HepG2 (cell line): ENCODE results near the gene POLR1D. TPM values are rescaled to one million over a fixed set of nuclear protein-coding genes. Genes with fewer than 3 reads are reported as not detected.

Source experiments
- FOXA3 ChIP-seq: IDR thresholded peaks from 2 replicates; pipeline ENCODE4 v1.6.1; 2016; ENCODE audit warnings: missing genetic modification reagents, missing compliant biosample characterization
- HNRNPL ChIP-seq: fragments of 200-400 bp; formaldehyde crosslinking; IDR thresholded peaks from 2 replicates; pipeline ENCODE4 v1.6.1; 2017; ENCODE audit warnings: mild to moderate bottlenecking, low read depth, low read length
- HOMEZ ChIP-seq: IDR thresholded peaks from 2 replicates; pipeline ENCODE4 v1.6.1; 2016; ENCODE audit warnings: low read depth
- HOXA5 ChIP-seq: sonication (generic); formaldehyde crosslinking; IDR thresholded peaks from 2 replicates; pipeline ENCODE4 v1.4.0; 2020; ENCODE audit warnings: missing genetic modification reagents
- IRF2 ChIP-seq: IDR thresholded peaks from 2 replicates; pipeline ENCODE4 v1.6.1; 2018; ENCODE audit warnings: missing genetic modification reagents, missing compliant biosample characterization
- KDM1A ChIP-seq: IDR thresholded peaks from 2 replicates; pipeline ENCODE4 v1.6.1; 2016; ENCODE audit warnings: missing compliant biosample characterization
- KMT2A ChIP-seq: sonication (generic); formaldehyde crosslinking; IDR thresholded peaks from 2 replicates; pipeline ENCODE4 v1.4.0; 2020; ENCODE audit warnings: missing genetic modification reagents
- MAF1 ChIP-seq: sonication (generic); formaldehyde crosslinking; IDR thresholded peaks from 2 replicates; pipeline ENCODE4 v1.5.0; 2020; ENCODE audit warnings: missing genetic modification reagents, borderline replicate concordance
- MIER2 ChIP-seq: IDR thresholded peaks from 2 replicates; pipeline ENCODE4 v1.6.1; 2016; ENCODE audit warnings: missing biosample characterization, missing genetic modification reagents
- MTERF4 ChIP-seq: sonication (generic); formaldehyde crosslinking; IDR thresholded peaks from 2 replicates; pipeline ENCODE4 v1.8.0; 2023; ENCODE audit warnings: mild to moderate bottlenecking, missing genetic modification reagents
- MXD1 ChIP-seq: sonication (generic); formaldehyde crosslinking; IDR thresholded peaks from 2 replicates; pipeline ENCODE4 v1.4.0; 2020; ENCODE audit warnings: mild to moderate bottlenecking, missing genetic modification reagents
- PHF5A ChIP-seq: IDR thresholded peaks from one replicate; pipeline ENCODE4 v1.6.1; 2018; ENCODE audit warnings: low read depth, missing genetic modification reagents; ENCODE audit not compliant: unreplicated experiment
- POLR2AphosphoS5 ChIP-seq: IDR thresholded peaks from 2 replicates; pipeline ENCODE4 v1.6.1; 2012; ENCODE audit warnings: low read depth, low read length
- RAD21 ChIP-seq: fragments of 450-650 bp; formaldehyde crosslinking; IDR thresholded peaks from 2 replicates; pipeline ENCODE4 v1.5.0; 2020; ENCODE audit warnings: mild to moderate bottlenecking
- RFXANK ChIP-seq: IDR thresholded peaks from 2 replicates; pipeline ENCODE4 v1.6.1; 2016
- SETDB1 ChIP-seq: sonication (generic); formaldehyde crosslinking; IDR thresholded peaks from 2 replicates; pipeline ENCODE4 v1.5.1; 2020; ENCODE audit warnings: missing genetic modification reagents, mild to moderate bottlenecking, borderline replicate concordance
- SNAPC2 ChIP-seq: sonication (generic); formaldehyde crosslinking; IDR thresholded peaks from 2 replicates; pipeline ENCODE4 v1.8.1; 2022; ENCODE audit warnings: mild to moderate bottlenecking, missing genetic modification reagents
- THYN1 ChIP-seq: sonication (generic); formaldehyde crosslinking; IDR thresholded peaks from 2 replicates; pipeline ENCODE4 v1.8.1; 2023; ENCODE audit warnings: low read depth, mild to moderate bottlenecking, moderate library complexity, missing genetic modification reagents, borderline replicate concordance
- ZBTB10 ChIP-seq: sonication (generic); formaldehyde crosslinking; IDR thresholded peaks from 2 replicates; pipeline ENCODE4 v1.4.0; 2020; ENCODE audit warnings: missing genetic modification reagents, borderline replicate concordance
- ZBTB25 ChIP-seq: IDR thresholded peaks from 2 replicates; pipeline ENCODE4 v1.6.1; 2018; ENCODE audit warnings: missing genetic modification reagents
- ZFP1 ChIP-seq: IDR thresholded peaks from 2 replicates; pipeline ENCODE4 v1.6.1; 2016
- ZNF160 ChIP-seq: sonication (generic); formaldehyde crosslinking; IDR thresholded peaks from 2 replicates; pipeline ENCODE4 v1.8.0; 2022; ENCODE audit warnings: mild to moderate bottlenecking, inconsistent platforms, missing genetic modification reagents
- ZNF282 ChIP-seq: fragments of 450-650 bp; IDR thresholded peaks from 2 replicates; pipeline ENCODE4 v1.6.1; 2018; ENCODE audit not compliant: partially characterized antibody
- ZNF746 ChIP-seq: sonication (generic); formaldehyde crosslinking; IDR thresholded peaks from 2 replicates; pipeline ENCODE4 v1.8.0; 2022; ENCODE audit warnings: mild to moderate bottlenecking, missing genetic modification reagents
- ZNF768 ChIP-seq: sonication (generic); formaldehyde crosslinking; IDR thresholded peaks from 2 replicates; pipeline ENCODE4 v1.4.0; 2020; ENCODE audit warnings: missing genetic modification reagents
- ZZZ3 ChIP-seq: sonication (generic); formaldehyde crosslinking; IDR thresholded peaks from 2 replicates; pipeline ENCODE4 v1.4.0; 2020; ENCODE audit warnings: missing genetic modification reagents, mild to moderate bottlenecking, borderline replicate concordance
- polyA plus RNA-seq, 8 experiments: library from polyadenylated mRNA; depleted of rRNA in 3 of 8; stranded (reverse) in 7 of 8; unstranded in 1 of 8; fragments of >200 nt; fragmentation: Illumina TruSeq in 4 of 8; extraction: Trizol in 4 of 8; gene quantifications; 2 replicates each; pipeline versions ENCODE4 v1.2.1 to v1.2.3, GENCODE V29; 2011 to 2016; ENCODE audit warnings: low read depth in 4 of 8, missing spikeins in 1 of 8, mixed read lengths in 1 of 8; ENCODE audit not compliant: insufficient read depth in 1 of 8
- total RNA-seq, 5 experiments: library from RNA; depleted of rRNA; stranded (reverse); fragments of >200 nt; fragmentation: Illumina TruSeq; extraction: Trizol; gene quantifications; 2 replicates each; pipeline ENCODE4 v1.2.3, GENCODE V29; 2016; ENCODE audit warnings: low read depth in 1 of 5

POLR1D gene
- total and polyA plus RNA-seq, 2 of the 13 experiments (the other 11 are each of a cell fraction or from before 2014, with no cell fraction given), result 183 to 490 TPM

- TF ChIP-seq ZBTB10, result no peak
- TF ChIP-seq SETDB1 (CRISPR knock-in tag), result no peak
- no peak for TF ChIP-seq ZNF282
- TF ChIP-seq MAF1 (CRISPR knock-in tag), result no peak
- TF ChIP-seq THYN1 (CRISPR knock-in tag), result no peak
- TF ChIP-seq PHF5A (CRISPR knock-in tag), result no peak
- TF ChIP-seq ZFP1 (CRISPR knock-in tag), result no peak
- TF ChIP-seq HOMEZ (CRISPR knock-in tag), result 0 out of 2 replicates have a peak, but pooled peaks have one; percentile 11
- TF ChIP-seq MIER2, result no peak
- TF ChIP-seq HNRNPL, result 0 out of 2 replicates have a peak, but pooled peaks have one; percentile 27
- no peak for TF ChIP-seq ZZZ3 (CRISPR knock-in tag)
- TF ChIP-seq RFXANK (CRISPR knock-in tag), result no peak
- TF ChIP-seq ZNF746 (CRISPR knock-in tag), result no peak
- TF ChIP-seq MXD1 (CRISPR knock-in tag), result no peak
- no peak for TF ChIP-seq SNAPC2 (CRISPR knock-in tag)
- no peak; the same call in 1 of the 2 replicates for TF ChIP-seq ZNF160 (CRISPR knock-in tag)
- 0 out of 2 replicates have a peak, but pooled peaks have one; percentile 45 for TF ChIP-seq ZBTB25
- no peak for TF ChIP-seq IRF2 (CRISPR knock-in tag)
- TF ChIP-seq ZNF768, result peak; percentile 44; the same call in 1 of the 2 replicates
- TF ChIP-seq KMT2A (CRISPR knock-in tag), result no peak; the same call in 1 of the 2 replicates
- no peak for TF ChIP-seq HOXA5 (CRISPR knock-in tag)
- TF ChIP-seq KDM1A, result no peak
- 0 out of 2 replicates have a peak, but pooled peaks have one; percentile 64 for TF ChIP-seq RAD21 (CRISPR knock-in tag)
- TF ChIP-seq MTERF4 (CRISPR knock-in tag), result no peak
- TF ChIP-seq POLR2AphosphoS5, result peak; percentile 44; the same call in 1 of the 2 replicates
- no peak for TF ChIP-seq FOXA3 (CRISPR knock-in tag)
These were observed 1.1 kb upstream of the POLR1D start, which contains the start of gene LNX2 (continued) for GRCh38 chr13:27620377-27621115.
